GM08714 (cell line): Measurements from ENCODE around the gene EZH2.

Experiments used
- H3K4me3 ChIP-seq: fragments of 200-500 bp; sonication (Bioruptor generic); 2 replicates; pipeline ENCODE4 v1.5.1; 2014; ENCODE audit warnings: mild to moderate bottlenecking, low read length, inconsistent platforms
- ZNF274 ChIP-seq: IDR thresholded peaks from 2 replicates; pipeline ENCODE4 v1.6.1; 2012; ENCODE audit warnings: mild to moderate bottlenecking, low read depth, low read length

EZH2 gene

DNA sequence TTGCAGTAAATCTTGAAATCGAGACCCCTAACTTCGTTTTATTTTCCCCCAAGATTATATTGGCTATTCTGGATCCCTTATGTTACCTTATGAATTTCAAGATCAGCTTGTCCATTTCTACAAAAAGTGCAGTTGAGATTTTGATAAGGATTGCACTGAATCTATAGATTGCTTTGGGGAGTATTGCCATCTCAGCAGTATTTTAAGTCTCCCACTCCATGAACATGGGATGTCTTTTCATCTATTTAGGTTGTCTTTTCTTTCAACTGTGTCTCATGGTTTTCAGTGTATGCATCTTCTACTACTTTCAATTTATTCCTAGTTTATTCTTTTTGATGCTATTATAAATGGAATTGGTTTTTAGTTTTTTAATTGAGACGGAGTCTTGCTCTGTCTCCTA lies 89.6 kb downstream of the EZH2 start:
- no peak overlapping the region for H3K4me3 ChIP-seq
- TF ChIP-seq ZNF274 = no peak

DNA sequence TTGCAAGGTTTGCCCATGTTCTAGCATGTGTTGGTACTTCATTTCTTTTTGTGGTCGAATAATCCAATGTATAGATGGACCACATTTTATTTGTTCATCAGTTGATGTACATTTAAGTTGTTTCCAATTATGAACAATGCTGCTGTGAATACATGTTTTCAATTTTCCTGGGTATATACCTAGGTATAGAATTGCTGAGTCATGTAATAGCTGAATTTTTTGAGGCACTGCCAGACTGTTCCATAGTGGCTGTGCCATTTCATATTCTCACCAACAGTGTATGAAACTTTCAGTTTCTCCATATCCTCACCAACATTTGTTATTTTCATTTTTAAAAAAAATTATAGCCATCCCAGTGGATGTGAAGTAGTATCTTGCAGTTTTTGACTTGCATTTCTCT lies 90.5 kb downstream of the EZH2 start:
- no peak for TF ChIP-seq ZNF274
- H3K4me3 ChIP-seq = no peak overlapping the region

DNA sequence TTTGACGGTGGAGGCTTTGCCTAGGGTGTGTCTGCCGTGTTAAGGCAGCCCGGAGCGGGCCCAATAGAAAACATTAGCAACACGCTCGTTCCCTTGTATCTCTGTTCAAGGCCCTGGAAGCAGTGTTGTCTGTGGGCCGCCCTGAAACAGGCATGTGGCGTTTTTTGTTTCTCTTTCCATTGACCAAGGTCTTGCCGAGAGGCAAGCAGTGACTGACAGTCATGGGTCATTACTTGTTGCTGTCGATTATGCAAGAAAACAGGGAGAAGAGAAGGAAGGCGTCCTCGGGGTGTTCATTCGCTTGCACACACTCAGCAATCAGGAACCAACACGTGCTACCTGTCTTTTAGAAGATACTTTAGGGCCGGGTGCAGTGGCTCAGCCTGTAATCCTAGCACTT lies 92.5 kb downstream of the EZH2 start:
- H3K4me3 ChIP-seq = no peak overlapping the region
- no peak for TF ChIP-seq ZNF274

DNA sequence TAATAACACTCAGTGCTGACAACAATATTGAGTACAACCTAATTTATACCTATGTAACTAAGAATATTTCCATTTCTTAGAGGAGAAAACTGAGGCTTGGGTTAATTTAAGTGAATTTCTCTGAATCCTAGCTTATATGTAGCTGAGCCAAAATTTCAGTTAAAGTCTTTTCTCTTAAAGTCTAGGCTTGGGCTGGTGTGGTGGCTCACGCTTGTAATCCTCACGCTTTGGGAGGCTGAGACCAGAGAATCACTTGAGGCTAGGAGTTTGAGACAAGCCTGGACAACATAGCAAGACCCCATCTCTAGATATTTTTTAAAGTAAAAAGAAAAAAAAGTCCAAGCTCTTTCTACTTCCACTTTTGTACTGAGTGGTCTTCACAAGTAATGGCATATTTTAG lies 93.2 kb downstream of the EZH2 start:
- no peak overlapping the region for H3K4me3 ChIP-seq
- no peak for TF ChIP-seq ZNF274

DNA sequence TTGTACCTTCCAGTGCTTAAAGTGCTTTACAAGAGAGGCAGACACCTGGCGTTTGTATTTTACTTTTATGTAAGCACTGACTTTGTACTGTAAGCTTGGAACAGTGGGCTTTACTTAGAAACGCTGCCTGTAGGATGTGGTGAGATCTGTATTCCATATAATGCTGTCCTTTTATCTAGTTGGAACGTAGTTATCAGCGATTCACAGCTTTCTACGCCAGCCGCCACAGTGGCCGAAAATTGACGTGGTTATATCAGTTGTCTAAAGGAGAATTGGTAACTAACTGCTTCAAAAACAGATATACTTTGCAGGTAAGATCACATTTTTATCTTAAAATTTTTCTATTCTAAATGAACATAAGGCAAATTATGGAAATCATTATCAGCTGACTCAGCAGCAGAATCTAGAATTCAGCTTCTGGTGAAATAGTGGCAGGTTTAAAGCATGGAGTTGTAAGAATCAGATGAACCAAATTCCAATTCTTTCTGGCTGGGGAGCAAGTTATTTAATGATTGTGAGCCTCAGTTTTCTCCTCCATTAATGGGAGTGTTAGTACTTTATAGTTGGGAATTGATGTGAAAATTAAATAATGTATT lies 93.9 kb downstream of the EZH2 start:
- TF ChIP-seq ZNF274 = no peak
- H3K4me3 ChIP-seq = no peak overlapping the region

DNA sequence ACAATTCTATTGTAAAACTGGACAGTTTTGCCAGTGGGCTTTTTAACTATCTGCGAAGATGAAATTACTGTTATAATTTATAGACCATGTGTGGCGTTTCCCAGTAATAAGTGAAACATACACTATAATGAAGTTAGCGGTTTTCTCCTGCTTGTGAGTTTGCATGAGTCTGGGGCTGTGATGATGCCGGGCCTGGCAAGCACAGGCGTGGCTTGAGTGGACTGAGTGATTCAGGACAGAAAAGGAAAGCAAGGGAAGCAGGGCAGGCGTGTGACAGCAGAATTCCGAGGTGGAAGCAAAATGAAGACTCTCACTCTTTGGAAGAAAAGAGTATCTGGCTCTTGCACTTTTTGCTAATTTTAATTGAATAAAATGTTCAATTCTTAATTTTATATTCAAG lies 94.9 kb downstream of the EZH2 start:
- H3K4me3 ChIP-seq = no peak overlapping the region
- no peak for TF ChIP-seq ZNF274

DNA sequence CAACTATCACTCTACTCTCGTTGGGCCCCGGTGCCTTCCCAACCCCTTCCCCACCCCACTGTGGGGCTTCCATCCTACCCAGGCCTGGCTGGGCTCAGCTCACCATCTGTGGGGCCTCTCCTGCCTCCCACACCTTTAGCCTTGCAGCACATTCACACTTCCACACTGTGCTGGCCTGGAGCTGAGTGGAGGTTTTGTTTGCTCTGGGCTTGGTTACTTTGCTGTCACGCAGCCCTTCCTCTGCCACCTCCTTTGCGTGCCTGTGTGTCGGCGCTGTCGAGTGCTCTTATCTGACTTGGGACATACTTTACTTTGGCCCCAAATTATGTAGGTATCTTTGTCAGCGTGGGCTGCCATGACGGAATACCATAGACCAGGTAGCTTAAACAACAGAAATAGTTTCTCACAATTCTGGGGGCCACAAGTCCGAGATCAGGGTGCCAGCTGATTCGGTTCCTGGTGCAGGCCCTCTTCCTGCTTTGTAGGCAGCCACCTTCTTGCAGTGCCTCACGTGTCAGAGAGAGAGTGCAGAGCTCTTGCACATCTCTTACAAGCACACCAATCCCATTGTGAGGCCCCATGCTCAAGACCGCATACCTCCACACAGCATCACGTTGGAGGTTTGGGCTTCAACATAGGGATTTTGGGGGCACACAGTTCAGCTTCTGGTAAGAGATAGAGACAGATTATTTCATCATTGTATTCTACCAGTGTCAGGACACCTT lies 96.4 kb downstream of the EZH2 start:
- TF ChIP-seq ZNF274 = no peak
- no peak overlapping the region for H3K4me3 ChIP-seq

DNA sequence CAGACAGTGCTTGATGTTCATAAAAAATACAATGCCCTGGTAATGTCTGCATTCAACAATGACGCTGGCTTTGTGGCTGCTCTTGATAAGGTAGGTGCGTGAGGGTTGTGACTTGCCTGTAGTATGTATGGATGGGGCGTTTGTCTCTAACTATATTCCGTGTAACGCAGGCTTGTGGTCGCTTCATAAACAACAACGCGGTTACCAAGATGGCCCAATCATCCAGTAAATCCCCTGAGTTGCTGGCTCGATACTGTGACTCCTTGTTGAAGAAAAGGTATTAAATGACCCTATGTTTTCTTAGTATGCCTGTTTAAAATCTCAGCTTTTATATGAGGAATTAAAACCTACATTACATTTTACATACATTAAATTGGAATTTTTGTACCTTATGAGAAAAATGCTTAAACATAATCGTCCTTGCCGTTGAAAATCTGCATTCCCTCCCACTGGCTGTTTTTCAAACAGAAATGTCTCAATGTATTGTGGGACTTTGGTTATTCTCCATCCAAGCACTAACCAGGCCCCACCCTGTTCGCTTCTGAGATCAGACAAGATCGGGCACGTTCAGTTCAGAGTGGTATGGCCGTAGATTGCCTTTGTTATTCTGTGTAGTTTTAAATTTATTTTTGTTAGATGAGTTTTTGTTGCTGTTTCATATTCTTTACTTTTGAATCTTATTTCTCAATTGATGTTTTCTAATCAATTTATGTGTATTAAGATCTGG lies 100.1 kb downstream of the EZH2 start:
- TF ChIP-seq ZNF274 = no peak

DNA sequence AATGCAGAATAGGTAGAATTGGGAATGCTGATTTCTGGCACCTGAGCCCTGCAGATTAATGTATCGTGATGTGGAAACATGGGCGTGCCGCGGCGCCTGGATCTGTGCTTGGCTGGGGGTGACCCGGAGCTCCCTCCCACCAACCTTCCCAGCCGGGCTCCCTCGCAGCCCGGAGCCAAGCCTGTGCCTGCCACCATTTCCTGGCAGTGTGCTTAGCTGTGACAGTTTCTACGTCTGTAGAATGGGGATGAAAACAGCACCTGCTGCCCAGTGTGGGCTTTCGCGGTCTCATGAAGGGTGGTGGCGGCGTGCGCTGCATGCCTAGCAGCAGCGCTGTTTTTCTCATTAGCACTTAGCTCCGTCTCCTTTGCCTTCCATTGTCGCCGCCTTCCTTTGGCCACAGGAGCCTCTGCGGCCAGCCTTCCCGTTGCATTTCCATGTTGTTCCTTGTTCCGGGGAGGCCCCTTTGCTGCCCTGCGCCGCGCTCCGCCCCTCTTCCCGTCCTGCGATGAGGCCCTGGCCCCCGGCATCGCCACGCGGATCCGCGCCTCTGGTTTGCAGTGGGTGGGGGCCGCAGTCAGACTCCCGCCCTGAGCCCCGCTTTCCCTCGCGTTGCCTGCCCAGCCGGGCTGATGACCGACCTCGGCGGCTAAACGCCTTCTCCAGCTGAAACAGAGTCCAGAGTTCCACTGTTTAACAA lies 101.2 kb downstream of the EZH2 start:
- H3K4me3 ChIP-seq = no peak overlapping the region
- no peak for TF ChIP-seq ZNF274

More for the DNA sequence above, 100.1 kb downstream of the EZH2 start:
- H3K4me3 ChIP-seq = no peak overlapping the region

DNA sequence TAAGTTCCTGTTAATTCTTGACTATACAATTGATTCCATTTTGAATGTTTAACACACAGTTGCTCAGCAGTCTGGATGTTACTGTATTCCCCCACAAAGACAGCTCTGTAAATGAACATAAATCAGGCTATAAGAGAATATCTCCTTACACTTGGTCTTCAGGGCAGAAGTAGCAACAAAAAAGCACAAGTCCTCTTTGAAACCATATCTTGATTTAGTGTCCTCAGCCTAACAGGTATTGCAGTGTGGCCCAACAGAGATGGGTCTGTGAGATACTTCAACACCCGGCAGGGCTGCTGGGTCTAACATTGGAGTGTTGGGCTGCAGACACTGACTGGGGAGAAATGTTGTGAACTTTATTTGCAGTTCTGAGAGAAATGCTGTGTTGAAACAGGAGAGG lies 109.6 kb downstream of the EZH2 start:
- H3K4me3 ChIP-seq = no peak overlapping the region
- no peak for TF ChIP-seq ZNF274

DNA sequence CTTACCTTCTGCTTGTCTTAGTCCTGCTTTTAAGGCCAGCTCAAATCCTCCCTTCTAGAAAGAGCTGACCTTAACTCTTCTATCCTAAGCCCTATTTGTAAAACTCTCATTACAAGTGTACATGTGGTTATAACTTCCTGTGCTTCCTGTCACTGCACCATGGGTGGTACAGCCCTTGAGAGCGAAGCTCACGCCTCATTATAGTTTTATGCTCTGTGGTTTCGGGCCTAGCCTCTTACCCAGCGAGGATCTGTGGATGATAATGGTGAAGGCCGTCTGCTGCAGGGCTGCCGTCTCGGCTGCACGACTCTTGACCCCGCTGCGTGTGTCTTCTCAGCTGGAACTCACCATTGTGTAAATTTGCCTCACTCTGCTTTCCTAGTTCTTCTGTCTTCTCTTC lies 110.8 kb downstream of the EZH2 start:
- TF ChIP-seq ZNF274 = no peak
- H3K4me3 ChIP-seq = no peak overlapping the region

DNA sequence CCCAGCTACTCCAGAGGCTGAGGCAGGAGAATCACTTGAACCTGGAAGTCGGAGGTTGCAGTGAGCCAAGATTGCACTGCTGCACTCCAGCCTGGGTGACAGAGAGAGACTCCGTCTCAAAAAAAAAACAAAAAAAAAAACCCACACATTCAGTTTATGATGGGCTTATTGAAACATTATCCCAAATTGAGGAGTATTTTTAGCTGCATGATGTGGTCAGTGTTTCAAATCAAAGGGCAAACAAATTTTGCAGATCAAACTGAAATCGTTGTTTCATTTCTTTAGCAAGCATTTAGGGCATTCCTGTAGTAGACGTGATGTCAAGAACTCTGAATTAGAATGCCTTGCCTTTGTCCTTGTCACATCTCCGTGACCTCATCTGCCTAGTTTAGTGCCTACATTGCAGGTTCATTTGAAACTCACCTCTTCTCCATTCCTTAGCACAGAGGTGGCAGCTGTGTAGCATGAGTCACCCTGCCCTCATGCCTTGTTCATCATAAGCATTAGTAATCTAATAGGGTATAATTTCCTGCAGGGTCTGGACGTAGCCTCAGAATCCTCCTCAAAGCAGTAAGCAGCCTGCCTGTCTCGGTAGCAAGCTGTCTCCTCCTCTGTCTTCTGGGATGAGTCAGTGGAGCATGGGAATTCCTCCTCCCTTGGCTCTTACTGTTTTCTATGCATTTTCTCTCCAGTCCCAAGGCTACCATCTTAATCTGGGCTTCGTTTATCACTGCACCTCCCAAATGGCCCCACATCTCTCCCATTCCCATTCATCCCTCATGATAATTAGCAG lies 111.6 kb downstream of the EZH2 start:
- TF ChIP-seq ZNF274 = no peak
- H3K4me3 ChIP-seq = no peak overlapping the region

DNA sequence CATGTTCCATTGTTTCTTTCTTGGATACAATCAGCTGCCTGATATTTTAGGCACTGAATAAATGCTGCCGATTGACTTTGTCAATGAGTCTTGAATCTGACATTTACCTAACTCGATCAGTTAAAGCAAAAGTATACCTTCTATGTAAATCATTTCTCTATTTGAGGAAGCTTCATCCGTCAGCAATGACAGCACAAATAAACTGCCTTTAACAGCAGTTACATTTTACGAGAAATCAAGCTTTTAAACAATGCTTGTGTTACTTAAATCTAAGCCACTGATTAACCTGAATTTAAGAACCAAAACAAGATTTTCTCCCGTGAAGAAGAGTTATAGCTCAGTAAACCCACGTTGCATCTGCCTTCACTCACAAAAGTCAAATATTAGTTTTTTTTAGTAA lies 114.1 kb downstream of the EZH2 start:
- no peak for TF ChIP-seq ZNF274

DNA sequence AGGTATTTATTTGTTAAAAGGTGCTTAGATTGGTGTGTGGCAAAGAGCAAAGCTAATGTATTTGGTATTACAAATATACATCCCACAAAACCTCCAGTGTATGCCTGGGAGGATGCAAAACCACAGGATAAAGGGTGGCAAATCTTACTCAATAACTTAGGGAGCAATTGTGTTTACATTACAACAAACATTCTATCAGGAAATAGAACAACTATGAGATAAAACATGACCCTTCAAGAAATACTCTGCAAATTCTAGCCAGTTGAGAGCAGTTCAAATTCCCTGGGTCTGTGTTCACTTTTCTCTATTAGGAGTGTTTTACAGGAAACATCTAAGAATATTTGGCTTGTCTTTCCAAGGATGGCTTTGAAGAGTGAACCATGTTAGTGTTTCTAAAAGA lies 120.5 kb downstream of the EZH2 start:
- TF ChIP-seq ZNF274 = no peak
- H3K4me3 ChIP-seq = no peak overlapping the region

More for the DNA sequence above, 114.1 kb downstream of the EZH2 start:
- no peak overlapping the region for H3K4me3 ChIP-seq
